Smooth muscle cell (in vitro differentiated cells): ENCODE data around the gene NPRL2. TPM values are rescaled to one million over a fixed set of nuclear protein-coding genes. Genes with fewer than 3 reads are reported as not detected.
"Not testable (repeated sequence)": the region's sequence is repeated elsewhere in the genome, so short reads cannot be mapped to it uniquely, and the experiment has no call there.

Experiments used
- DNase-seq: peaks from one replicate; lab custom pipeline; 2025; ENCODE audit not compliant: unreplicated experiment; lab: John Stamatoyannopoulos, UW
- H2AFZ ChIP-seq: fragments of 200-600 bp; sonication (generic); 2 replicates; pipeline ENCODE4 v1.6.0; 2016; ENCODE audit warnings: antibody characterized with exemption, low read depth, mild to moderate bottlenecking
- H3F3A ChIP-seq: fragments of 200-600 bp; sonication (generic); 2 replicates; pipeline ENCODE4 v1.6.0; 2017; ENCODE audit warnings: antibody characterized with exemption, low read depth
- H3K27ac ChIP-seq: fragments of 200-600 bp; sonication (generic); 2 replicates; pipeline ENCODE4 v1.5.1; 2016; ENCODE audit warnings: low read depth, mild to moderate bottlenecking
- H3K27me3 ChIP-seq: fragments of 200-600 bp; sonication (generic); 2 replicates; pipeline ENCODE4 v1.6.1; 2016; ENCODE audit warnings: low read depth, mild to moderate bottlenecking
- H3K36me3 ChIP-seq: fragments of 200-600 bp; sonication (generic); 2 replicates; pipeline ENCODE4 v1.5.1; 2016; ENCODE audit warnings: low read depth
- H3K4me1 ChIP-seq: fragments of 200-600 bp; sonication (generic); 2 replicates; pipeline ENCODE4 v1.5.1; 2016; ENCODE audit warnings: low read depth
- H3K4me2 ChIP-seq: fragments of 200-600 bp; sonication (generic); 2 replicates; pipeline ENCODE4 v1.6.0; 2016; ENCODE audit warnings: mild to moderate bottlenecking
- H3K4me3 ChIP-seq: fragments of 200-600 bp; sonication (generic); 2 replicates; pipeline ENCODE4 v1.5.1; 2016; ENCODE audit warnings: mild to moderate bottlenecking
- H3K79me2 ChIP-seq: fragments of 200-600 bp; sonication (generic); 2 replicates; pipeline ENCODE4 v1.6.0; 2016; ENCODE audit warnings: low read depth, mild to moderate bottlenecking
- H3K9ac ChIP-seq: fragments of 200-600 bp; sonication (generic); 2 replicates; pipeline ENCODE4 v1.6.0; 2016; ENCODE audit warnings: low read depth
- H3K9me3 ChIP-seq: fragments of 200-600 bp; sonication (generic); replicated peaks from 2 replicates; pipeline ENCODE4 v1.5.1; 2016; ENCODE audit warnings: low read depth
- H4K20me1 ChIP-seq: fragments of 200-600 bp; sonication (generic); 2 replicates; pipeline ENCODE4 v1.6.0; 2016; ENCODE audit warnings: low read depth
- WGBS: methylation state at CpG from one replicate; pipeline ENCODE4 v1.1.7; 2016; ENCODE audit warnings: low lambda C conversion rate; 5-methylcytosine and 5-hydroxymethylcytosine counted together
- polyA plus RNA-seq: library from polyadenylated mRNA; unstranded; fragments of >200 nt; fragmentation: Nextera tagmentation; extraction: Ambion mirVana; gene quantifications from 2 replicates; pipeline ENCODE4 v1.2.1, GENCODE V29; 2016
- total RNA-seq: library from RNA; depleted of rRNA; stranded (reverse); fragments of >200 nt; gene quantifications from 2 replicates; pipeline ENCODE4 v1.2.3, GENCODE V29; 2014
- TF ChIP-seq, protein P1 (sequence below): fragments of 200-600 bp; sonication (generic); IDR thresholded peaks from 2 replicates; pipeline ENCODE4 v1.5.1; 2017; ENCODE audit warnings: borderline replicate concordance, mild to moderate bottlenecking, antibody characterized with exemption; ENCODE audit not compliant: insufficient read depth, poor library complexity, severe bottlenecking

The NPRL2 gene
- total and polyA plus RNA-seq, 2 experiments from 2014 or later: 25.1 to 29.3 TPM

DNA sequence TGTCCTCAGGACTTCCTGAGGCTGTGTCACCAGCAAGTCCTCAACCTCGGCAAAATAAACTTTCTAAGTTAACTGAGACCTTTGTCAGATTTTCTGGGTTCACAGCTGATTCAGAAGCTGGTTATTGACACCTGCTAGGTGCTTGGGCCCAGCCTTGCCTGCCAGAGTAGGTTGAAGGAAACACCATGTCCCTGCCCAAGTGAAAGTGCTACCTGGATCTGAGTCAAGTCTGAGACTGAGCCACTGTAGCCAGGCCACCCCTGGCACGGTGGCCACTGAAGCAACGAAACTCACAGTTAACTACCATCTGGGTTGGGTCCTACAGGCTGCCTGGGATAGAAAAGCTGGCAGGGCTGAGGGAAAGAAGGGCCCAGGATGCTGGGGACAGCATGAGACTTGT is 36.2 kb downstream of the NPRL2 start:
- 98% methylated on average over 3 of the region's 3 CpGs for WGBS
- Histone ChIP-seq H3K9me3 (no peaks in the 10 kb centered on the region), H3K4me1 (no peaks in the 10 kb centered on the region), H3F3A (no peaks in the 10 kb centered on the region), H3K36me3 (peaks cover 5% of the 10 kb centered on the region), H3K27ac (no peak overlapping the region), H3K9ac (no peak overlapping the region), H2AFZ (no peak overlapping the region), H3K27me3 (no peaks in the 10 kb centered on the region), H4K20me1 (peaks cover 24% of the 10 kb centered on the region), H3K79me2 (peaks cover 8% of the 10 kb centered on the region), H3K4me2 (no peak overlapping the region), H3K4me3 (no peak overlapping the region)
- DNase-seq: no peak
- TF ChIP-seq, protein P1, sequence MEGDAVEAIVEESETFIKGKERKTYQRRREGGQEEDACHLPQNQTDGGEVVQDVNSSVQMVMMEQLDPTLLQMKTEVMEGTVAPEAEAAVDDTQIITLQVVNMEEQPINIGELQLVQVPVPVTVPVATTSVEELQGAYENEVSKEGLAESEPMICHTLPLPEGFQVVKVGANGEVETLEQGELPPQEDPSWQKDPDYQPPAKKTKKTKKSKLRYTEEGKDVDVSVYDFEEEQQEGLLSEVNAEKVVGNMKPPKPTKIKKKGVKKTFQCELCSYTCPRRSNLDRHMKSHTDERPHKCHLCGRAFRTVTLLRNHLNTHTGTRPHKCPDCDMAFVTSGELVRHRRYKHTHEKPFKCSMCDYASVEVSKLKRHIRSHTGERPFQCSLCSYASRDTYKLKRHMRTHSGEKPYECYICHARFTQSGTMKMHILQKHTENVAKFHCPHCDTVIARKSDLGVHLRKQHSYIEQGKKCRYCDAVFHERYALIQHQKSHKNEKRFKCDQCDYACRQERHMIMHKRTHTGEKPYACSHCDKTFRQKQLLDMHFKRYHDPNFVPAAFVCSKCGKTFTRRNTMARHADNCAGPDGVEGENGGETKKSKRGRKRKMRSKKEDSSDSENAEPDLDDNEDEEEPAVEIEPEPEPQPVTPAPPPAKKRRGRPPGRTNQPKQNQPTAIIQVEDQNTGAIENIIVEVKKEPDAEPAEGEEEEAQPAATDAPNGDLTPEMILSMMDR: no peak

DNA sequence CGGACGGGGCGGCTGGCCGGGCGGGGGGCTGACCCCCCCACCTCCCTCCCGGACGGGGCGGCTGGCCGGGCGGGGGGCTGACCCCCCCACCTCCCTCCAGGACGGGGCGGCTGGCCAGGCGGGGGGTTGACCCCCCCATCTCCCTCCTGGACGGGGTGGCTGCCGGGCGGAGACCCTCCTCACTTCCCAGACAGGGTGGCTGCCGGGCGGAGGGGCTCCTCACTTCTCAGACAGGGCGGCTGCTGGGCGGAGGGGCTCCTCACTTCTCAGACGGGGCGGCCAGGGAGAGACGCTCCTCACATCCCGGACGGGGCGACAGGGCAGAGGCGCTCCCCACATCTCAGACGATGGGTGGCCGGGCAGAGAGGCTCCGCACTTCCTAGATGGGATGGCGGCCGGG is 38.5 kb downstream of the NPRL2 start:
- not testable (repeated sequence) for H3K27ac ChIP-seq, H3K79me2 ChIP-seq, H3K27me3 ChIP-seq, H3K4me2 ChIP-seq, H2AFZ ChIP-seq, H3K4me1 ChIP-seq, H3K9me3 ChIP-seq, H3K9ac ChIP-seq, H3F3A ChIP-seq, H3K36me3 ChIP-seq, DNase-seq, H3K4me3 ChIP-seq
- 98% methylated on average over 16 of the region's 32 CpGs for WGBS
- peaks cover 14% of the 10 kb centered on the region for H4K20me1 ChIP-seq

GRCh38 chr3:50304601-50305000 is 46.0 kb downstream of the NPRL2 start:
- no peak overlapping the region for H3K9ac ChIP-seq
- no peak overlapping the region for H3K4me3 ChIP-seq
- H3K4me1 ChIP-seq: peaks cover 7% of the 10 kb centered on the region
- no peak overlapping the region for H3K4me2 ChIP-seq
- no peaks in the 10 kb centered on the region for H4K20me1 ChIP-seq
- H3K27ac ChIP-seq: no peak overlapping the region
- H3K9me3 ChIP-seq: no peaks in the 10 kb centered on the region
- no peaks in the 10 kb centered on the region for H3K79me2 ChIP-seq
- peaks cover 4% of the 10 kb centered on the region for H3F3A ChIP-seq
- no peaks in the 10 kb centered on the region for H3K27me3 ChIP-seq
- H2AFZ ChIP-seq: no peak overlapping the region
- peaks cover 6% of the 10 kb centered on the region for H3K36me3 ChIP-seq
- TF ChIP-seq, protein P1: no peak
- DNase-seq: no peak

DNA sequence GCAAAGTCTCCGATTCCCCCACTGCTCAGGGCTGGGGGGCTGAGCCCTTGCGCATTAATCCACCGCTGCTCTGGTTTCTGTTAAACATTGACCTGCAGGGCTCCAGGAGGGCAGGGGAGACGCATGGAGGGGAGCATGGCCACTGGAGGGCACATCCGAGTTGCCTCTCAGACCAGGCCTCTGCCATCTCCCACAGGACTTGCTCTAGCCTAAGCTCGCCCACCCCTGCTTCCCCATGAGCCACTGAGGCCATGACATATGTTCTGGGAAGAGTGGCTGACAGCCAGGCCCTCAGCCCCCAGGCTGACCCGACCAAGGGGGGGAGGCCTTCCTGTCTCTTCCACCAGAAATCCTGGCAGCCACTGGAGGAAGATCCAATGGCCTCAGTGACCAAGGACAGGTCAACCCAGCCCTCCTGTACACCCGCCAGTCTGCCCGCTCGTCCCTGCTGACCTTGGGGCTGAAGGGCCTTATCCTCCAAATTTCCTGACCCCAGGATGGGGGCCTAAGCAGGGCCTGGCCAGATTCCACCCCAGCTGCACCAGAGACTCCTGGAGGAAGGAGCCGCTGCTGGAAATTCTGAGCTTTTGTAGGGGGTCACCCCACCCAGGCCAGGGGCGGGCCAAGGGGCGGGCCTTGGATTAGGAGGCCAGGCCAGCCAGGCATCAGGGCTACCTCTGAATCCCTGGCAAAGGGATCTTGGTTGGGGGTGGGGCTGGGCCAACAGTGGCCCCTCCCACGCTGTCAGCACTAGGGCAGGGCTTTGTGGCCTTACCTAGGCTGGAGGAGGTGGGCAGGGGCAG is 47.4 kb downstream of the NPRL2 start, which contains the start of gene HYAL1:
HYAL1 (minus strand) TSS at position 562 of the 803 bp plus-strand sequence. CDS start 618 bp downstream, outside the sequence.
- Histone ChIP-seq H3K9me3 (no peaks in the 10 kb centered on the region), H4K20me1 (no peaks in the 10 kb centered on the region), H3K9ac (no peak within 1 kb of the TSS), H3K36me3 (no peaks in the 10 kb centered on the region), H3K4me1 (peaks cover 12% of the 10 kb centered on the region), H3F3A (peaks cover 4% of the 10 kb centered on the region), H3K4me3 (no peak within 1 kb of the TSS), H2AFZ (no peak within 1 kb of the TSS), H3K79me2 (no peaks in the 10 kb centered on the region), H3K27me3 (no peaks in the 10 kb centered on the region), H3K4me2 (no peak within 1 kb of the TSS), H3K27ac (no peak within 1 kb of the TSS)
- DNase-seq: no peak
- WGBS: 85% methylated on average over 14 of the region's 14 CpGs
- TF ChIP-seq, protein P1: no peak
